ENCODE measurements around the gene AKAP13. TPM values are rescaled to one million over a fixed set of nuclear protein-coding genes. Genes with fewer than 3 reads are reported as not detected.

The AKAP13 gene
- total RNA-seq, 1 experiment from 2014 or later = 47.3 TPM

GRCh38 chr15:85745525-85746150 lies 365.2 kb downstream of the AKAP13 start:
- Histone ChIP-seq H4K20me1 (ENCODE audit: control insufficient read depth, insufficient read depth, insufficient read length) (no peaks in the 10 kb centered on the region), H2BK5ac (ENCODE audit: insufficient read length, low read length) (no peak overlapping the region), H3K27ac (ENCODE audit: insufficient read length, low read depth, low read length) (no peak overlapping the region), H3K9me3 (ENCODE audit: control insufficient read depth, low read depth, low read length) (no peaks in the 10 kb centered on the region), H3K14ac (ENCODE audit: insufficient read depth, low read length) (no peak overlapping the region; the same call in 1 of the 2 replicates), H3K23ac (ENCODE audit: insufficient read length, low read depth, low read length) (no peak overlapping the region), H3K4ac (ENCODE audit: low read depth, low read length) (no peak overlapping the region), H2BK20ac (ENCODE audit: low read depth, low read length, poor library complexity, severe bottlenecking) (no peak overlapping the region), H3T11ph (ENCODE audit: low read length) (no peak overlapping the region), H3K23me2 (ENCODE audit: insufficient read length, low read depth, low read length, poor library complexity, severe bottlenecking) (no peaks in the 10 kb centered on the region), H4K8ac (replicated peaks; ENCODE audit: insufficient read length, low read depth, low read length) (no peak overlapping the region), H3K4me2 (ENCODE audit: insufficient read depth, insufficient read length, low read length) (no peak overlapping the region), H4K5ac (ENCODE audit: insufficient read length, low read depth, low read length) (no peak overlapping the region), H2BK12ac (ENCODE audit: insufficient read length, low read depth, low read length) (no peak overlapping the region), H2BK15ac (ENCODE audit: low read depth, low read length) (no peak overlapping the region), H3K79me1 (ENCODE audit: insufficient read depth, low read depth, low read length, poor library complexity, severe bottlenecking) (no peaks in the 10 kb centered on the region), H3K27me3 (ENCODE audit: insufficient read depth, low read length) (no peaks in the 10 kb centered on the region), H2AK5ac (ENCODE audit: insufficient read length, low read length) (no peak overlapping the region), H3K56ac (ENCODE audit: insufficient read length, low read depth, low read length) (no peak overlapping the region), H2BK120ac (ENCODE audit: low read depth, low read length, poor library complexity, severe bottlenecking) (no peak overlapping the region), H2AFZ (ENCODE audit: low read length) (no peak overlapping the region), H3K79me2 (ENCODE audit: insufficient read depth, low read length) (no peaks in the 10 kb centered on the region), H3K4me1 (ENCODE audit: insufficient read depth, low read length) (peaks cover 2% of the 10 kb centered on the region; the same call in 1 of the 2 replicates), H4K91ac (ENCODE audit: insufficient read length, low read depth, low read length) (no peak overlapping the region), H3K9ac (ENCODE audit: extremely low read depth, insufficient read length, low read length) (no peak overlapping the region), H3K18ac (ENCODE audit: insufficient read length, low read depth, low read length) (no peak overlapping the region)
- Mint-ChIP-seq H3K4me1 (peaks cover 44 to 47% of the 10 kb centered on the region in 2 experiments), H3K4me3 (no peak overlapping the region; a peak in 1 of 5 replicates), H3K27me3 (ENCODE audit: low read depth) (no peaks in the 10 kb centered on the region), H3K9me3 (no peaks in the 10 kb centered on the region), H3K27ac (0 out of 7 replicates have a peak overlapping the region, but pooled peaks of 1 of the 3 experiments have one; percentile 40), H3K36me3 (ENCODE audit: insufficient read depth in 1 of 3, low read depth in 3 of 3) (peaks cover 18 to 58% (median 54%) of the 10 kb centered on the region in 3 experiments; a peak in 6 of 7 replicates)
- no peak for DNase-seq
- no peak for TF ChIP-seq CTCF (conservative IDR thresholded peaks at IDR 0.05)
- WGBS (ENCODE audit: extremely low coverage, insufficient read length, low lambda C conversion rate) = no CpG with 5 or more reads among the region's 14 CpGs
